Liver (tissue), 9 donors: ENCODE data around the gene RPUSD2. TPM values are rescaled to one million over a fixed set of nuclear protein-coding genes. Genes with fewer than 3 reads are reported as not detected.

ENCODE experiments used
- DNase-seq: peaks from one replicate; pipeline ENCODE4 v3.0.0-alpha.2; 2017; ENCODE audit warnings: low spot score
- H3K27ac ChIP-seq, 2 donors: one replicate each; pipeline ENCODE4 v1.7.0; 2013; ENCODE audit warnings: inconsistent platforms in 2 of 2, low read length in 2 of 2, control low read depth in 1 of 2, low read depth in 1 of 2, mild to moderate bottlenecking in 1 of 2
- H3K27me3 ChIP-seq, 4 donors: one replicate each; pipeline versions ENCODE4 v1.6.1 to v1.7.0; 2013; ENCODE audit warnings: low read length in 3 of 4, inconsistent platforms in 1 of 4, mild to moderate bottlenecking in 1 of 4, moderate library complexity in 1 of 4; ENCODE audit not compliant: control insufficient read depth in 4 of 4, insufficient read depth in 4 of 4
- H3K36me3 ChIP-seq, 4 donors: one replicate each; pipeline versions ENCODE4 v1.6.1 to v1.7.0; 2013; ENCODE audit warnings: low read length in 3 of 4, mild to moderate bottlenecking in 3 of 4, low read depth in 1 of 4, moderate library complexity in 1 of 4; ENCODE audit not compliant: control insufficient read depth in 4 of 4, insufficient read depth in 3 of 4
- H3K4me1 ChIP-seq, 4 donors: one replicate each; pipeline versions ENCODE4 v1.6.1 to v1.7.0; 2013; ENCODE audit warnings: low read length in 3 of 4, mild to moderate bottlenecking in 3 of 4, moderate library complexity in 1 of 4; ENCODE audit not compliant: control insufficient read depth in 4 of 4, insufficient read depth in 4 of 4
- H3K4me3 ChIP-seq, 3 donors: one replicate each; pipeline versions ENCODE4 v1.6.1 to v1.7.0; 2013; ENCODE audit warnings: low read length in 3 of 3, control low read depth in 1 of 3, low read depth in 1 of 3, mild to moderate bottlenecking in 1 of 3
- H3K9ac ChIP-seq, 2 donors: one replicate each; pipeline ENCODE4 v1.7.0; 2013; ENCODE audit warnings: low read length in 2 of 2, mild to moderate bottlenecking in 2 of 2, moderate library complexity in 2 of 2, control low read depth in 1 of 2, low read depth in 1 of 2
- H3K9me3 ChIP-seq, 4 donors: one replicate each; pipeline versions ENCODE4 v1.6.1 to v1.7.0; 2013; ENCODE audit warnings: low read length in 3 of 4; ENCODE audit not compliant: control insufficient read depth in 4 of 4
- EGR1 ChIP-seq, 2 donors: IDR thresholded peaks; 2 replicates each; pipeline ENCODE4 v1.6.1; 2016 to 2018; ENCODE audit warnings: antibody characterized with exemption in 2 of 2, low read depth in 2 of 2
- FOXA1 ChIP-seq: IDR thresholded peaks from 2 replicates; pipeline ENCODE4 v1.6.1; 2016; ENCODE audit warnings: antibody characterized with exemption
- FOXA2 ChIP-seq: IDR thresholded peaks from 2 replicates; pipeline ENCODE4 v1.6.1; 2016; ENCODE audit warnings: antibody characterized with exemption
- GABPA ChIP-seq, 2 donors: IDR thresholded peaks in 1 of 2; conservative IDR thresholded peaks in 1 of 2; 2 replicates each; pipeline ENCODE4 v1.6.1; 2016; ENCODE audit warnings: antibody characterized with exemption in 2 of 2, mild to moderate bottlenecking in 1 of 2, moderate library complexity in 1 of 2
- HNF4A ChIP-seq, 2 donors: conservative IDR thresholded peaks; 2 replicates each; pipeline ENCODE4 v1.6.1; 2016; ENCODE audit warnings: antibody characterized with exemption in 2 of 2, mild to moderate bottlenecking in 2 of 2
- JUND ChIP-seq, 2 donors: IDR thresholded peaks; 2 replicates each; pipeline ENCODE4 v1.6.1; 2016; ENCODE audit warnings: antibody characterized with exemption in 2 of 2
- MAX ChIP-seq: IDR thresholded peaks from 2 replicates; pipeline ENCODE4 v1.6.1; 2016; ENCODE audit warnings: antibody characterized with exemption
- NR2F2 ChIP-seq: IDR thresholded peaks from 2 replicates; pipeline ENCODE4 v1.6.1; 2016; ENCODE audit warnings: antibody characterized with exemption
- RAD21 ChIP-seq, 2 donors: IDR thresholded peaks; 2 replicates each; pipeline ENCODE4 v1.6.1; 2016; ENCODE audit warnings: antibody characterized with exemption in 2 of 2, mild to moderate bottlenecking in 2 of 2
- RXRA ChIP-seq, 2 donors: IDR thresholded peaks; 2 replicates each; pipeline ENCODE4 v1.6.1; 2017 to 2018; ENCODE audit warnings: antibody characterized with exemption in 2 of 2, mild to moderate bottlenecking in 1 of 2
- TAF1 ChIP-seq: conservative IDR thresholded peaks from 2 replicates; pipeline ENCODE4 v1.6.1; 2016; ENCODE audit warnings: antibody characterized with exemption, mild to moderate bottlenecking
- YY1 ChIP-seq: IDR thresholded peaks from 2 replicates; pipeline ENCODE4 v1.6.1; 2016; ENCODE audit warnings: antibody characterized with exemption, mild to moderate bottlenecking
- ZBTB33 ChIP-seq: IDR thresholded peaks from 2 replicates; pipeline ENCODE4 v1.6.1; 2016; ENCODE audit warnings: antibody characterized with exemption
- WGBS: extraction: QIAGEN DNeasy Blood & Tissue Kit; methylation state at CpG from one replicate; pipeline ENCODE4 v1.1.7; 2013; 5-methylcytosine and 5-hydroxymethylcytosine counted together
- polyA plus RNA-seq, 2 donors: library from polyadenylated mRNA; stranded (reverse) in 1 of 2; unstranded in 1 of 2; fragments of 200-250 nt in 1 of 2; fragments of >200 nt in 1 of 2; fragmentation: Nextera tagmentation in 1 of 2; extraction: Ambion mirVana in 1 of 2; gene quantifications; one replicate each; pipeline versions ENCODE4 v1.2.1 to v1.2.3, GENCODE V29; 2013 to 2015
- total RNA-seq, 2 donors: library from RNA; depleted of rRNA; stranded (reverse); fragments of >200 nt; gene quantifications; one replicate each; pipeline ENCODE4 v1.2.3, GENCODE V29; 2014
- TF ChIP-seq, protein P1 (sequence below): IDR thresholded peaks from 2 replicates; pipeline ENCODE4 v1.6.1; 2016; ENCODE audit warnings: antibody characterized with exemption
- TF ChIP-seq, protein P2 (sequence below): IDR thresholded peaks from 2 replicates; pipeline ENCODE4 v1.6.1; 2016; ENCODE audit warnings: antibody characterized with exemption, mild to moderate bottlenecking
- donor health status: healthy.
- donor health status: healthy.
- donor health status: healthy.
- donor health status: healthy.
- donor health status: healthy.

Gene RPUSD2
- total and polyA plus RNA-seq, 4 donors, result 5.3 to 7.6 (median 6.6) TPM

- TF ChIP-seq, protein P1, sequence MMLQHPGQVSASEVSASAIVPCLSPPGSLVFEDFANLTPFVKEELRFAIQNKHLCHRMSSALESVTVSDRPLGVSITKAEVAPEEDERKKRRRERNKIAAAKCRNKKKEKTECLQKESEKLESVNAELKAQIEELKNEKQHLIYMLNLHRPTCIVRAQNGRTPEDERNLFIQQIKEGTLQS, result no peak
- TF ChIP-seq MAX (no peak), EGR1 (IDR thresholded peaks at IDR 0.05; ENCODE audit: low read depth in 2 of 2) (no peak), NR2F2 (no peak), GABPA (IDR thresholded peaks at IDR 0.05 in 1 of 2, conservative IDR thresholded peaks at IDR 0.05 in 1 of 2) (no peak), JUND (IDR thresholded peaks at IDR 0.05) (no peak), RAD21 (IDR thresholded peaks at IDR 0.05) (no peak), HNF4A (conservative IDR thresholded peaks at IDR 0.05) (no peak), FOXA1 (no peak), TAF1 (no peak), ZBTB33 (no peak), RXRA (IDR thresholded peaks at IDR 0.05) (no peak)
- TF ChIP-seq, protein P2, sequence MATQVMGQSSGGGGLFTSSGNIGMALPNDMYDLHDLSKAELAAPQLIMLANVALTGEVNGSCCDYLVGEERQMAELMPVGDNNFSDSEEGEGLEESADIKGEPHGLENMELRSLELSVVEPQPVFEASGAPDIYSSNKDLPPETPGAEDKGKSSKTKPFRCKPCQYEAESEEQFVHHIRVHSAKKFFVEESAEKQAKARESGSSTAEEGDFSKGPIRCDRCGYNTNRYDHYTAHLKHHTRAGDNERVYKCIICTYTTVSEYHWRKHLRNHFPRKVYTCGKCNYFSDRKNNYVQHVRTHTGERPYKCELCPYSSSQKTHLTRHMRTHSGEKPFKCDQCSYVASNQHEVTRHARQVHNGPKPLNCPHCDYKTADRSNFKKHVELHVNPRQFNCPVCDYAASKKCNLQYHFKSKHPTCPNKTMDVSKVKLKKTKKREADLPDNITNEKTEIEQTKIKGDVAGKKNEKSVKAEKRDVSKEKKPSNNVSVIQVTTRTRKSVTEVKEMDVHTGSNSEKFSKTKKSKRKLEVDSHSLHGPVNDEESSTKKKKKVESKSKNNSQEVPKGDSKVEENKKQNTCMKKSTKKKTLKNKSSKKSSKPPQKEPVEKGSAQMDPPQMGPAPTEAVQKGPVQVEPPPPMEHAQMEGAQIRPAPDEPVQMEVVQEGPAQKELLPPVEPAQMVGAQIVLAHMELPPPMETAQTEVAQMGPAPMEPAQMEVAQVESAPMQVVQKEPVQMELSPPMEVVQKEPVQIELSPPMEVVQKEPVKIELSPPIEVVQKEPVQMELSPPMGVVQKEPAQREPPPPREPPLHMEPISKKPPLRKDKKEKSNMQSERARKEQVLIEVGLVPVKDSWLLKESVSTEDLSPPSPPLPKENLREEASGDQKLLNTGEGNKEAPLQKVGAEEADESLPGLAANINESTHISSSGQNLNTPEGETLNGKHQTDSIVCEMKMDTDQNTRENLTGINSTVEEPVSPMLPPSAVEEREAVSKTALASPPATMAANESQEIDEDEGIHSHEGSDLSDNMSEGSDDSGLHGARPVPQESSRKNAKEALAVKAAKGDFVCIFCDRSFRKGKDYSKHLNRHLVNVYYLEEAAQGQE, result no peak
- Histone ChIP-seq H3K27ac (no peak overlapping the region), H3K36me3 (peaks cover 0 to 7% (median under 1%) of the 10 kb centered on the region in 4 donors), H3K9me3 (no peaks in the 10 kb centered on the region), H3K27me3 (no peaks in the 10 kb centered on the region), H3K4me1 (no peaks in the 10 kb centered on the region), H3K9ac (no peak overlapping the region), H3K4me3 (no peak overlapping the region)
- 88% methylated on average over 3 of the region's 3 CpGs for WGBS
- no peak for DNase-seq
Observed at GRCh38 chr15:40543082-40543481, 26.0 kb upstream of the RPUSD2 start.

DNA sequence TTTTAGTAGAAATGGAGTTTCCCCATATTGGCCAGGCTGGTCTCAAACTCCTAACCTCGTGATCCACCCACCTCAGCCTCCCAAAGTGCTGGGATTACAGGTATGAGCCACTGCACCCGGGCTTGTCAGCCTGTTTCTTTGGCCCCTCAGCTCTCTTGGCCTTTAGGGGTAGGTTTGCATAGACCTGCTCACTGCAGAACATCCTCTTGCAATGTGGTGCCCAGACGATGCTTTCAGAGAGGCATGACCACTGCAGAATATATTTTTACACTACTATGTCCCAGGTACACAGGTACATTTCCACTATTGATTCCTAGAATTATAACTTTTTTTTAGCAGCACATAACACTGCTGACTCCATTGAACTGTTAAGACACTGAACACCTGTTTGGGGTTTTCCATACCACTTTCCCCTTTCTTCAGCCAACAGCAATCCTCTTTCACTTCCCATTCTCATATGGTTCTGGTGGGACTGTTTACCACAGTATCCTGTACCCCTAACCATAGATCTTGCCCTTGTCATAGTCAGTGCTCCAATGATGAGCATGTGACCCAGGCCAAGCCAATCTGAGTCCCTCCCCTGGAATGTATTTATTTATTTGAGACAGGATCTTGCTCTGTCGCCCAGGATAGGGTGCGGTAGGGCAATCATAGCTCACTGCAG lies 25.3 kb upstream of the RPUSD2 start:
- Histone ChIP-seq H3K9me3 (no peaks in the 10 kb centered on the region), H3K27ac (no peak overlapping the region), H3K4me1 (no peaks in the 10 kb centered on the region), H3K27me3 (no peaks in the 10 kb centered on the region), H3K9ac (no peak overlapping the region), H3K36me3 (peaks cover 0 to 7% (median under 1%) of the 10 kb centered on the region in 4 donors), H3K4me3 (no peak overlapping the region)
- WGBS, result 93% methylated on average over 5 of the region's 5 CpGs
- TF ChIP-seq MAX (no peak), RXRA (IDR thresholded peaks at IDR 0.05) (no peak), ZBTB33 (no peak), GABPA (IDR thresholded peaks at IDR 0.05 in 1 of 2, conservative IDR thresholded peaks at IDR 0.05 in 1 of 2) (no peak), EGR1 (IDR thresholded peaks at IDR 0.05; ENCODE audit: low read depth in 2 of 2) (no peak), JUND (IDR thresholded peaks at IDR 0.05) (no peak), FOXA2 (no peak), RAD21 (IDR thresholded peaks at IDR 0.05) (no peak), YY1 (no peak), TAF1 (no peak)
- TF ChIP-seq, protein P1, result no peak
- TF ChIP-seq, protein P2, result no peak
- no peak for DNase-seq
